Urinary bladder (tissue), 4 donors: Measurements from ENCODE around the gene SHKBP1. TPM values are rescaled to one million over a fixed set of nuclear protein-coding genes. Genes with fewer than 3 reads are reported as not detected.
"Not testable (repeated sequence)": the region's sequence is repeated elsewhere in the genome, so short reads cannot be mapped to it uniquely, and the experiment has no call there.

Experiments
- DNase-seq: peaks from one replicate; pipeline ENCODE4 v3.0.0-alpha.2; 2015; ENCODE audit errors: extremely low spot score
- H3K27ac ChIP-seq: one replicate; pipeline ENCODE4 v1.5.1; 2013; ENCODE audit warnings: low read depth, mild to moderate bottlenecking, moderate library complexity
- H3K36me3 ChIP-seq: one replicate; pipeline ENCODE4 v1.6.1; 2013; ENCODE audit warnings: mild to moderate bottlenecking, moderate library complexity; ENCODE audit not compliant: insufficient read depth
- H3K4me1 ChIP-seq: one replicate; pipeline ENCODE4 v1.6.1; 2013; ENCODE audit warnings: mild to moderate bottlenecking, moderate library complexity; ENCODE audit not compliant: insufficient read depth
- H3K4me3 ChIP-seq: one replicate; pipeline ENCODE4 v1.5.1; 2013; ENCODE audit warnings: low read depth, low read length
- WGBS: extraction: QIAGEN DNeasy Blood & Tissue Kit; methylation state at CpG from one replicate; pipeline ENCODE4 v1.1.7; 2013; 5-methylcytosine and 5-hydroxymethylcytosine counted together
- polyA plus RNA-seq: library from polyadenylated mRNA; stranded (reverse); fragments of 200-250 nt; gene quantifications from one replicate; pipeline ENCODE4 v1.2.3, GENCODE V29; 2013
- total RNA-seq: library from RNA; depleted of rRNA; stranded (reverse); fragments of >200 nt; gene quantifications from one replicate; pipeline ENCODE4 v1.2.3, GENCODE V29; 2014
- donor health status: healthy with polysubstance abuse.
- donor health status: healthy.

Gene SHKBP1
- total and polyA plus RNA-seq, 2 donors = 10.2 to 77.9 TPM

- 90% methylated on average over 11 of the region's 11 CpGs for WGBS
- no peaks in the 10 kb centered on the region for H3K4me1 ChIP-seq
- H3K4me3 ChIP-seq = no peak overlapping the region
- peaks cover 3% of the 10 kb centered on the region for H3K36me3 ChIP-seq
- no peak for DNase-seq
- H3K27ac ChIP-seq = no peak overlapping the region
Observed at GRCh38 chr19:40585241-40585981, 8.7 kb downstream of the SHKBP1 start.

DNA sequence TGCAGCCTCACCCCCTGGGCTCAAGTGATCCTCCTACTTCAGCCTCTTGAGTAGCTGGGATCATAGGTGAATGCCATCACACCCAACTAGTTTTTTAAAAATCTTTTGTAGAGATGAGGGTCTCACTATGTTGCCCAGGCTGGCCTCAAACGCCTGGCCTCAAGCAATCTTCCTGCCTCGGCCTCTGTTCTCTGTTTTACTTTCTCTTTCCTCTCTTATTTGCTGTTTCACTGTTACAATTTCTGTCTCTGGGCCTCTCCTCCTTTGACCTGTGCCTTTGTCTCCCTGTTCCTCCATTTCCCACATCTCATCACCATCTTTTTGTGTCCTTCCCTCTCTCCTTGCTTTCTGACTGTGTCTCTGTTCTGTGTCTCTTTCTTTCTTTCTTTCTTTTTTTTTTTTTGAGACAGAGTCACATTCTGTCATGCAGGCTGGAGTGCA lies 9.3 kb downstream of the SHKBP1 start:
- WGBS = 92% methylated on average over 2 of the region's 2 CpGs
- Histone ChIP-seq H3K4me1 (no peaks in the 10 kb centered on the region), H3K27ac (no peak overlapping the region), H3K36me3 (peaks cover 2% of the 10 kb centered on the region), H3K4me3 (no peak overlapping the region)
- DNase-seq = no peak

DNA sequence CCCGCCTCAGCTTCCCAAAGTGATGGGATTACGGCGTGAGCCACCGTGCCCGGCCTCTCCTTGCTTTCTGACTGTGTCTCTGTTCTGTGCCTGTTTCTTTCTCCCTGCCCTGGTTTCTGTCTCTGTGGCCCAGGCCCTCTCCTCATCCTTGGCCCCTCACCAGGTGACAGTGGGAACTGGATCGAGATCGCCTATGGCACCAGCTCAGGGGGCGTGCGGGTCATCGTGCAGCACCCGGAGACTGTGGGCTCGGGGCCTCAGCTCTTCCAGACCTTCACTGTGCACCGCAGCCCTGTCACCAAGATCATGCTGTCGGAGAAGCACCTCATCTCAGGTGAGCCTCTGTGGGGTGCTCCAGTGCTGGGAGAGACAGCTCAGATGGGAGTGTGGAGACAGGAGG lies 9.9 kb downstream of the SHKBP1 start:
- no peak overlapping the region for H3K27ac ChIP-seq
- no peak for DNase-seq
- H3K4me3 ChIP-seq = no peak overlapping the region
- peaks cover 2% of the 10 kb centered on the region for H3K36me3 ChIP-seq
- 96% methylated on average over 14 of the region's 14 CpGs for WGBS
- no peaks in the 10 kb centered on the region for H3K4me1 ChIP-seq

- H3K36me3 ChIP-seq = no peaks in the 10 kb centered on the region
- 88% methylated on average over 19 of the region's 19 CpGs for WGBS
Observed at GRCh38 chr19:40588110-40588854, 11.6 kb downstream of the SHKBP1 start.

DNA sequence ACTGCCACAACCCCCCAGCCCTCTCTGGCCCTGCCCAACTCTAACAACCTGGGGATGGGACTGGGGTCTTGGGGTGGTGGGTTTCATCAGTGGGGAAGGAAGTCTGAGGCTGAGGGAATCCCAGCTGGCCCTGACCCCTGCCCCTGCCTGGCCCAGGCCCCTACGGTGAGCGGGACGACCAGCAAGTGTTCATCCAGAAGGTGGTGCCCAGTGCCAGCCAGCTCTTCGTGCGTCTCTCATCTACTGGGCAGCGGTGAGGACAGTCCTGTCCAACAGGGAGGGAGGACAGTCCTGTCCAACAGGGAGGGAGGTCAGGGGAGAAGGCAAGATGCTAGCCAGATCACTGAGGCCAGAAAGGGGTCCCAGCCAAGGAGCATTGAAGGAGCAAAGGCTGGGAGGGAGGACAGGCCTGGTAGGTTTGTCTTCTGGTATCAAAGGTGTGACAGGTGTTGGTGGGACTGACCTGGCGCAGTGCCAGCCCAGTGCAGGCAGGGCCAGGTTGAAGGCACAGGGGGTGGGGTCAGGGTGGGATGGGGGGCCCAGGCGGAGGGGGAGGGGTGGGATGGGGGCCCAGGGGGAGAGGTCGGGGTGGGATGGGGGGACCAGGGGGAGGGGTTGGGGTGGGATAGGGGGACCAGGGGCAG lies 12.4 kb downstream of the SHKBP1 start:
- H3K4me3 ChIP-seq = no peak overlapping the region
- WGBS = 84% methylated on average over 9 of the region's 9 CpGs
- no peak overlapping the region for H3K27ac ChIP-seq
- no peaks in the 10 kb centered on the region for H3K4me1 ChIP-seq
- H3K36me3 ChIP-seq = no peaks in the 10 kb centered on the region
- DNase-seq = no peak

More at GRCh38 chr19:40588110-40588854, 11.6 kb downstream of the SHKBP1 start:
- Histone ChIP-seq H3K4me3 (no peak overlapping the region), H3K4me1 (no peaks in the 10 kb centered on the region), H3K27ac (no peak overlapping the region)
- no peak for DNase-seq

DNA sequence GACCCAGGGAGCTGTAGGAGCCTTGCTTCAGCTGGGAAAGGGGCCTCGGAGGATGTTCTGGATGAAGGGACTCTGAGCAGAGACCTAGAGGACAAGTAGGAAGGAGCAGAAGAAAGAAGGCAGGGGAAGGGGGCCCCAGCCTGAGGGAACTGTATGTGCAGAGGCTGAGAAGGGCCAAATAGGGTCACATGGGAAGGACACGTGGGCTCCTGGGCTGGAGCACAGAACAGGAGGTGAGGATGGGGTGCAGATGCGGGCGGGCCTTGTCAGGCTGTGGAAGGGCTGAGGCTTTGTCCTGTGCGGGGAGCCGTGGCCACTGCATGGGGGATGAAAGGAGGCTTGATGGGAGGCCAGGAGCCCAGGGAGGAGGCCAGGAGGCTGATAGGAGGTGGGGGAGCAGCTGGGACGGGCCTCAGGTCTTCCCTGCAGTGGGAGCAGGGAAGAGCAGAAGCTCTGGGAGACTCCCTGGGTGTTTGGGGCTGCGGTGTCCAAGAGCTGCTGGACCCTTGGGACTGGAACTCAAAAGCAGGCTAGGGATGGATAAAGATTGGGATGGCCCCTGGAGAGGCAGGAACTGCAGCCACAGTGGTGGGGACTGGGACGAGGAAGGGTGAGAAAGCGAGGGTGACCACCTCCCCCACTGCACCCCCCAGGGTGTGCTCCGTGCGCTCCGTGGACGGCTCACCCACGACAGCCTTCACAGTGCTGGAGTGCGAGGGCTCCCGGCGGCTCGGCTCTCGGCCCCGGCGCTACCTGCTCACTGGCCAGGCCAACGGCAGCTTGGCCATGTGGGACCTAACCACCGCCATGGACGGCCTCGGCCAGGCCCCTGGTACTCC lies 13.1 kb downstream of the SHKBP1 start:
- H3K27ac ChIP-seq = no peak overlapping the region
- no peak for DNase-seq
- 91% methylated on average over 26 of the region's 26 CpGs for WGBS
- no peaks in the 10 kb centered on the region for H3K36me3 ChIP-seq
- H3K4me3 ChIP-seq = no peak overlapping the region
- no peaks in the 10 kb centered on the region for H3K4me1 ChIP-seq

DNA sequence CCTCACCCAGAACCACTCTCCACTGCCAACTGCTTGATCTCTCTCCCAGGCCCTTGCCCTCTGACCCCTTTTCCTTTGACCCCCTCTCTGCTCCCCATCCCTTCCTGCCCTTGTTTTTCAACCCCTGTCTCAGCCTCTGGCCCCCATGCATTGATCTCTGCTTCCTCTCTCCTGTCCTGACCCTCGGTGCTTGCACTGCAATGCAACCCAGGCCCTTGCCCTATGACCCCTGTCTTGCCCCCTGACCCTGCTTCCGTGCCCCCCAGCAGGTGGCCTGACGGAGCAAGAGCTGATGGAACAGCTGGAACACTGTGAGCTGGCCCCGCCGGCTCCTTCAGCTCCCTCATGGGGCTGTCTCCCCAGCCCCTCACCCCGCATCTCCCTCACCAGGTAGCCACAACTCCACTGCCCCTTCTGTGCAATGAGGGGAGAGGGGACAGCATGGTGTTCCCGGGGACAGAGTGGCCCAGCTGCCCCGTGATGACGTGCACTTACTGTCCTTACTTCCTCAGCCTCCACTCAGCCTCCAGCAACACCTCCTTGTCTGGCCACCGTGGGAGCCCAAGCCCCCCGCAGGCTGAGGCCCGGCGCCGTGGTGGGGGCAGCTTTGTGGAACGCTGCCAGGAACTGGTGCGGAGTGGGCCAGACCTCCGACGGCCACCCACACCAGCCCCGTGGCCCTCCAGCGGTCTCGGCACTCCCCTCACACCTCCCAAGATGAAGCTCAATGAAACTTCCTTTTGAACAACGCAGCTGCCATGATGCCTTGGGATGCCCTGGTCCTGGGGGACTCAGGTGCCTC lies 14.0 kb downstream of the SHKBP1 start:
- no peak for DNase-seq
- no peaks in the 10 kb centered on the region for H3K36me3 ChIP-seq
- WGBS = 76% methylated on average over 22 of the region's 22 CpGs
- H3K4me3 ChIP-seq = no peak overlapping the region
- no peaks in the 10 kb centered on the region for H3K4me1 ChIP-seq
- H3K27ac ChIP-seq = no peak overlapping the region

DNA sequence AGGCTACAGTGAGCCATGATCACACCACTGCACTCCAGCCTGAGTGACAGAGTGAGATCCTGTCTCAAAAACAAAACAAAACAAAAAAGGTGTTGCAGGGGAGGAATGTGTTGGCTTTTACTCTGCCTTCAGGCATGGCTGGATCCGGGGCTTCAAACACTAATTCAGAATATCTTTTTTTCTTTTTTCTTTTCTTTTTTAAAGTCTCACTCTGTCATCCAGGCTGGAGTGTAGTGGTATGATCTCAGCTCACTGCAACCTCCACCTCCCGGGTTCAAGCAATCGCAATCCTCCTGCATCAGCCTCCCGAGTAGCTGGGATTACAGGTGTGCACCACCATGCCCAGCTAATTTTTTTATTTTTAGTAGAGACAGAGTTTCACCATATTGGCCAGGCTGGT lies 15.1 kb downstream of the SHKBP1 start:
- not testable (repeated sequence) for H3K27ac ChIP-seq, H3K4me1 ChIP-seq, DNase-seq, H3K36me3 ChIP-seq, H3K4me3 ChIP-seq
- 97% methylated on average over 4 of the region's 4 CpGs for WGBS

DNA sequence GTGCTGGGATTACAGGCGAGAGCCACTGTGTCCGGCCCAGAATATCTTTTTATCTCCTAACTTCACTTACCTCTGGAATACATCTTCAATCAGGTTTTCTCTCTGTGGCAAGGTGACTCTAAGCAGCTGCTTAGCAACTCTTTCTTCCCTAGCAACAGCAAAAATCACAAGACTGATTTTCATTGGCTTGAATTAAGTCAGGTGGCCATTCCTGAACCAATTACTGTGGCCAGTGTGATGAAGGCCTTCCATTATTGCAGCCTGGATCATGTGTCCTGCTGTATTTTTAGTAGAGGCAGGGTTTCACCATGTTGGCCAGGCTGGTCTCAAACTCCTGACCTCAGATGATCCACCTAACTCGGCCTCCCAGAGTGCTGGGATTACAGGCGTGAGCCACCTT lies 15.5 kb downstream of the SHKBP1 start:
- no peak for DNase-seq
- 91% methylated on average over 4 of the region's 4 CpGs for WGBS
- no peak overlapping the region for H3K27ac ChIP-seq

GRCh38 chr19:40594255-40594654 lies 17.6 kb downstream of the SHKBP1 start:
- WGBS = 18% methylated on average over 8 of the region's 8 CpGs
- no peak for DNase-seq
- Histone ChIP-seq H3K4me3 (no peak overlapping the region), H3K27ac (no peak overlapping the region), H3K36me3 (no peaks in the 10 kb centered on the region), H3K4me1 (no peaks in the 10 kb centered on the region)

More for the DNA sequence above, 15.5 kb downstream of the SHKBP1 start:
- H3K36me3 ChIP-seq = no peaks in the 10 kb centered on the region
- H3K4me3 ChIP-seq = no peak overlapping the region
- no peaks in the 10 kb centered on the region for H3K4me1 ChIP-seq

DNA sequence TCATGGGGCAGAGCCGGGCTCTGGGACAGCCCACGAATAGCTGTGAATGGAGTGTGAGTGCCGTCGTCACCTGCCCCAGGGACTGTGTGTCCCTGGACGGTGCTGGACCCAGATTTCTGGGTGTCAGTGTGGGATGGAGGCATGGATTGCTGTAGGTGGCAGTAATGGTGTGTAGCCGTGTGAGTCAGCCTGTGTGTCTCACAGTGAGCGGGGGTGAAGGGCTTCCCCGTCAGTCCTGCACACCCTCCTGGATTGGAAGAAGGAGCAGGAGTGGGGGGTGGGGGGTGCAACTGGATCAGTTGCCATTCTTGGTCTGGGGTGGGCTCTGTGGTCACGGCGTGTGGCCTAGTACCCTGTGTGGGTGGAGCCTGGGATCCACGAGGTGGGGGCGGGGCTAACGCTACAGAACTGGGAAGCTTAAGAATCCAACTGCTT lies 18.0 kb downstream of the SHKBP1 start:
- no peaks in the 10 kb centered on the region for H3K36me3 ChIP-seq
- H3K4me3 ChIP-seq = no peak overlapping the region
- DNase-seq = no peak
- H3K27ac ChIP-seq = no peak overlapping the region
- no peaks in the 10 kb centered on the region for H3K4me1 ChIP-seq
- WGBS = 32% methylated on average over 13 of the region's 13 CpGs

- Histone ChIP-seq H3K4me1 (no peaks in the 10 kb centered on the region), H3K27ac (no peak overlapping the region), H3K4me3 (peak overlapping the region; percentile 2), H3K36me3 (no peaks in the 10 kb centered on the region)
- 4% methylated on average over 53 of the region's 53 CpGs for WGBS
- DNase-seq = no peak
Observed at GRCh38 chr19:40596608-40597328, 20.1 kb downstream of the SHKBP1 start.
